ENCODE data around the gene BST2. TPM values are rescaled to one million over a fixed set of nuclear protein-coding genes. Genes with fewer than 3 reads are reported as not detected.

Gene BST2
- total RNA-seq, 2 donors from 2014 or later = 150 to 282 TPM

GRCh38 chr19:17357724-17358123, 47.7 kb downstream of the BST2 start:
- no peaks in the 10 kb centered on the region for H3K4me1 Mint-ChIP-seq (ENCODE audit: low read depth in 2 of 2)
- no peak for ATAC-seq
- DNase-seq (ENCODE audit: low spot score) = no peak
- H3K9me3 Mint-ChIP-seq = no peaks in the 10 kb centered on the region
- H3K27me3 Mint-ChIP-seq = peaks cover 0 to 7% of the 10 kb centered on the region in 2 donors
- no peak overlapping the region for H3K4me3 Mint-ChIP-seq
- H3K27ac Mint-ChIP-seq = no peak overlapping the region
- no peaks in the 10 kb centered on the region for H3K36me3 Mint-ChIP-seq

- DNase-seq (ENCODE audit: low spot score) (no peak), ATAC-seq (no peak)
- H3K27me3 Mint-ChIP-seq = peaks cover 0 to 2% of the 10 kb centered on the region in 2 donors
- no peaks in the 10 kb centered on the region for H3K36me3 Mint-ChIP-seq
- H3K27ac Mint-ChIP-seq = no peak overlapping the region
- no peaks in the 10 kb centered on the region for H3K9me3 Mint-ChIP-seq
- no peak overlapping the region for H3K4me3 Mint-ChIP-seq
- no peaks in the 10 kb centered on the region for H3K4me1 Mint-ChIP-seq (ENCODE audit: low read depth in 2 of 2)
Observed at GRCh38 chr19:17357078-17357666, 48.3 kb downstream of the BST2 start.

- Mint-ChIP-seq H3K4me1 (ENCODE audit: low read depth in 2 of 2) (peaks cover 0 to 4% of the 10 kb centered on the region in 2 donors), H3K27me3 (peaks cover 0 to 4% of the 10 kb centered on the region in 2 donors), H3K36me3 (no peaks in the 10 kb centered on the region), H3K4me3 (no peak overlapping the region), H3K27ac (no peak overlapping the region), H3K9me3 (no peaks in the 10 kb centered on the region)
- ATAC-seq (peak in 1 of 2 donors; percentile 28), DNase-seq (ENCODE audit: low spot score) (no peak)
Observed at GRCh38 chr19:17353386-17353785, 52.0 kb downstream of the BST2 start.

Other genes with a start within 250 kb of the BST2 start
- gene USE1, start 190.3 kb downstream of the BST2 start, total RNA-seq = 10 to 100 TPM; 25.9 to 28.7 TPM
- 10 to 100 TPM; 14.7 to 31.9 TPM for gene OCEL1, start 179.4 kb downstream of the BST2 start, total RNA-seq
- 10 to 100 TPM in 1 of 2 donors, 1 to 10 TPM in 1; 2.7 to 12.2 TPM for gene NR2F6, start 159.7 kb downstream of the BST2 start, total RNA-seq
- gene USHBP1, start 140.9 kb downstream of the BST2 start, total RNA-seq = not detected
- gene BABAM1, start 138.2 kb downstream of the BST2 start, total RNA-seq = 100 to 1,000 TPM in 1 of 2 donors, 10 to 100 TPM in 1; 90.1 to 143 TPM
- 10 to 100 TPM in 1 of 2 donors, 1 to 10 TPM in 1; 2.0 to 34.6 TPM for gene ANKLE1, start 123.7 kb downstream of the BST2 start, total RNA-seq
- gene ABHD8, start 102.2 kb downstream of the BST2 start, total RNA-seq = 1 to 10 TPM; 6.5 to 6.8 TPM
- 100 to 1,000 TPM in 1 of 2 donors, 10 to 100 TPM in 1; 61.4 to 106 TPM for gene MRPL34, start 99.8 kb downstream of the BST2 start, total RNA-seq
- 10 to 100 TPM; 57.7 to 68.3 TPM for gene DDA1, start 96.1 kb downstream of the BST2 start, total RNA-seq
- gene ANO8, start 70.8 kb downstream of the BST2 start, total RNA-seq = 1 to 10 TPM; 5.5 to 7.0 TPM
- 10 to 100 TPM; 31.6 to 72.5 TPM for gene GTPBP3, start 68.1 kb downstream of the BST2 start, total RNA-seq
- gene PLVAP, start 28.3 kb downstream of the BST2 start, total RNA-seq = under 1 TPM in 1 of 2 donors, not detected in 1; 0.59 TPM
- gene CCDC194, start 11.4 kb downstream of the BST2 start, total RNA-seq = 1 to 10 TPM; 4.4 to 6.6 TPM
- gene MVB12A, start 14.4 kb upstream of the BST2 start, total RNA-seq = 10 to 100 TPM; 37.0 to 45.9 TPM
- not detected for gene TMEM221, start 43.0 kb upstream of the BST2 start, total RNA-seq
- not detected for gene NXNL1, start 55.3 kb upstream of the BST2 start, total RNA-seq
- 1 to 10 TPM; 2.2 to 6.0 TPM for gene SLC27A1, start 64.9 kb upstream of the BST2 start, total RNA-seq
- gene PGLS, start 106.0 kb upstream of the BST2 start, total RNA-seq = 10 to 100 TPM; 42.8 to 64.6 TPM
- gene COLGALT1, start 150.0 kb upstream of the BST2 start, total RNA-seq = 100 to 1,000 TPM in 1 of 2 donors, 10 to 100 TPM in 1; 53.9 to 122 TPM

Measured in natural killer cell treated with Interleukin-12 subunit alpha and Interleukin-12 subunit beta and Interleukin-15 and Interleukin-18, amount 100 ng/mL, for 72 hours (primary cell).